Kidney (tissue), 14 donors: ENCODE data around the gene NEK11. TPM values are rescaled to one million over a fixed set of nuclear protein-coding genes. Genes with fewer than 3 reads are reported as not detected.

Source experiments
- DNase-seq, 5 donors: peaks; one replicate each; pipeline ENCODE4 v3.0.0-alpha.2; 2013 to 2020
- FAIRE-seq: peaks from 2 replicates; lab custom pipeline; 2012; peaks lifted over from hg19 to GRCh38; lab: Jason Lieb, UNC
- H3K27ac ChIP-seq, 2 donors: one replicate each; pipeline ENCODE4 v1.7.0; 2013; ENCODE audit warnings: low read depth in 2 of 2, low read length in 2 of 2, inconsistent platforms in 1 of 2
- H3K27me3 ChIP-seq: one replicate; pipeline ENCODE4 v1.7.1; 2013; ENCODE audit warnings: low read length, inconsistent platforms; ENCODE audit not compliant: control insufficient read depth, insufficient read depth
- H3K36me3 ChIP-seq, 3 donors: one replicate each; pipeline versions ENCODE4 v1.7.0 to v1.7.1; 2013; ENCODE audit warnings: low read length in 3 of 3, control low read depth in 1 of 3, inconsistent platforms in 1 of 3; ENCODE audit not compliant: insufficient read depth in 3 of 3, control insufficient read depth in 2 of 3
- H3K4me1 ChIP-seq, 3 donors: one replicate each; pipeline versions ENCODE4 v1.7.0 to v1.7.1; 2013; ENCODE audit warnings: low read length in 3 of 3, inconsistent platforms in 1 of 3, low read depth in 1 of 3; ENCODE audit not compliant: control insufficient read depth in 2 of 3, insufficient read depth in 2 of 3
- H3K4me3 ChIP-seq, 3 donors: one replicate each; pipeline versions ENCODE4 v1.7.0 to v1.8.1; 2013; ENCODE audit warnings: low read length in 3 of 3, control low read depth in 1 of 3, inconsistent platforms in 1 of 3
- H3K9ac ChIP-seq, 3 donors: one replicate each; pipeline versions ENCODE4 v1.7.0 to v1.7.1; 2013; ENCODE audit warnings: low read length in 3 of 3, control low read depth in 1 of 3, inconsistent platforms in 1 of 3
- H3K9me3 ChIP-seq, 3 donors: one replicate each; pipeline versions ENCODE4 v1.7.0 to v1.7.1; 2013; ENCODE audit warnings: low read length in 3 of 3, control low read depth in 1 of 3, inconsistent platforms in 1 of 3; ENCODE audit not compliant: control insufficient read depth in 2 of 3, insufficient read depth in 1 of 3
- intact Hi-C: fragments of 100-400 bp; cut with DNase I; formaldehyde crosslinking; loops from one replicate; pipeline ENCODE4 v1.11.1; 2022
- polyA plus RNA-seq: library from polyadenylated mRNA; stranded (reverse); fragments of 350-450 nt; fragmentation: Illumina TruSeq; extraction: RNeasy Lipid Tissue Mini Kit (QIAGEN cat#74804); gene quantifications from one replicate; pipeline ENCODE4 v1.2.3, GENCODE V29; 2014; ENCODE audit warnings: low read depth, low replicate concordance; ENCODE audit not compliant: insufficient read depth
- total RNA-seq: library from RNA; stranded (reverse); fragmentation: NEBNext Ultra II Directional; extraction: Animal tissue kit (Norgen Biotek cat#: 25700); gene quantifications from one replicate; pipeline ENCODE4 v1.2.1, GENCODE V29; 2021
- TF ChIP-seq, protein P1 (sequence below): IDR thresholded peaks from 3 replicates; pipeline ENCODE4 v1.5.1; 2012; ENCODE audit warnings: mild to moderate bottlenecking, moderate library complexity, borderline replicate concordance; ENCODE audit not compliant: insufficient read depth; ENCODE audit errors: extremely low read depth
- donor health status: control.
- donor health status: control.
- donor health status: control.
- donor health status: control.
- donor health status: control.
- donor health status: DM: yes; HTN: yes; CAD: no.
- donor health status: Normal renal cell carcinoma (clear cell type).

The NEK11 gene
- total and polyA plus RNA-seq, 2 donors from 2014 or later, result 7.9 to 13.2 TPM

DNA sequence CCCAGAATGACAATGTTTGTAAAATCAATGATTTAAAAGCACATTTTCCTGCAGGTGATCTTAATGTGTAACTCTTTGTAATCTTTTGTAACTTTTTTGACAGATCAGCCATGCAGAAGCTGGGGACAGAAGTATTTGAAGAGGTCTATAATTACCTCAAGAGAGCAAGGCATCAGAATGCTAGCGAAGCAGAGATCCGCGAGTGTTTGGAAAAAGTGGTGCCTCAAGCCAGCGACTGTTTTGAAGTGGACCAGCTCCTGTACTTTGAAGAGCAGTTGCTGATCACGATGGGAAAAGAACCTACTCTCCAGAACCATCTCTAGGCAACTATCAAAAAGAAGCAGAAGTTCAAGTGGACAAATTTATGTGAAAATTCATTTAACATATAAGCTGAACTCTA is 322.8 kb downstream of the NEK11 start:
- no peak overlapping the region for H3K27ac ChIP-seq
- no peaks in the 10 kb centered on the region for H3K36me3 ChIP-seq
- DNase-seq (no peak), FAIRE-seq (no peak)
- H3K4me1 ChIP-seq, result peaks cover 0 to 9% (median 0%) of the 10 kb centered on the region in 3 donors
- no peaks in the 10 kb centered on the region for H3K9me3 ChIP-seq
- no peak overlapping the region for H3K4me3 ChIP-seq
- no peaks in the 10 kb centered on the region for H3K27me3 ChIP-seq
- intact Hi-C loops, result no loop called here
- H3K9ac ChIP-seq, result no peak overlapping the region
- TF ChIP-seq, protein P1, sequence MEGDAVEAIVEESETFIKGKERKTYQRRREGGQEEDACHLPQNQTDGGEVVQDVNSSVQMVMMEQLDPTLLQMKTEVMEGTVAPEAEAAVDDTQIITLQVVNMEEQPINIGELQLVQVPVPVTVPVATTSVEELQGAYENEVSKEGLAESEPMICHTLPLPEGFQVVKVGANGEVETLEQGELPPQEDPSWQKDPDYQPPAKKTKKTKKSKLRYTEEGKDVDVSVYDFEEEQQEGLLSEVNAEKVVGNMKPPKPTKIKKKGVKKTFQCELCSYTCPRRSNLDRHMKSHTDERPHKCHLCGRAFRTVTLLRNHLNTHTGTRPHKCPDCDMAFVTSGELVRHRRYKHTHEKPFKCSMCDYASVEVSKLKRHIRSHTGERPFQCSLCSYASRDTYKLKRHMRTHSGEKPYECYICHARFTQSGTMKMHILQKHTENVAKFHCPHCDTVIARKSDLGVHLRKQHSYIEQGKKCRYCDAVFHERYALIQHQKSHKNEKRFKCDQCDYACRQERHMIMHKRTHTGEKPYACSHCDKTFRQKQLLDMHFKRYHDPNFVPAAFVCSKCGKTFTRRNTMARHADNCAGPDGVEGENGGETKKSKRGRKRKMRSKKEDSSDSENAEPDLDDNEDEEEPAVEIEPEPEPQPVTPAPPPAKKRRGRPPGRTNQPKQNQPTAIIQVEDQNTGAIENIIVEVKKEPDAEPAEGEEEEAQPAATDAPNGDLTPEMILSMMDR, result no peak

DNA sequence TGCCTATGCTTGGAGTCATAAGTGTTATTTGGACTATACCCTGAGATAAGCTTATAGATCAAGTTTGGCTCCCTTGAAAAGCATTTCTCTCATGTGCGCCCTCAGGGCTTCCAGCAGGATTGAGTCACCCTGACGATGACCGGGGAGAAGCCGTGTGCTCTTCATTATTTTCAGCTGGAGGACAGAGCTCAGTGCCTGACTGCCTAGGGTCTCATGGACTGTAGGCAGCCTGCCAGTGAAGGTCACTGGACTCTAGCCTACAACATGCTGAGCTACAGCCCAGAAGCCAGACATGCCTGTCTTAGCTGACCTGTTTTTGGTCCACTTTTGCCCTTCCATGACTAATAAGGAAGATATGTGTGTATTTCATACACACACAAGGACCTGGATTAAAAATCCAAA is 323.3 kb downstream of the NEK11 start:
- H3K27ac ChIP-seq, result no peak overlapping the region
- H3K27me3 ChIP-seq, result no peaks in the 10 kb centered on the region
- no peaks in the 10 kb centered on the region for H3K9me3 ChIP-seq
- H3K36me3 ChIP-seq, result no peaks in the 10 kb centered on the region
- TF ChIP-seq, protein P1, result no peak
- peak overlapping the region in 1 of 3 donors; percentile 3 for H3K4me3 ChIP-seq
- intact Hi-C loops, result no loop called here
- H3K4me1 ChIP-seq, result peaks cover 0 to 9% (median 0%) of the 10 kb centered on the region in 3 donors
- FAIRE-seq (no peak), DNase-seq (no peak)
- H3K9ac ChIP-seq, result no peak overlapping the region

DNA sequence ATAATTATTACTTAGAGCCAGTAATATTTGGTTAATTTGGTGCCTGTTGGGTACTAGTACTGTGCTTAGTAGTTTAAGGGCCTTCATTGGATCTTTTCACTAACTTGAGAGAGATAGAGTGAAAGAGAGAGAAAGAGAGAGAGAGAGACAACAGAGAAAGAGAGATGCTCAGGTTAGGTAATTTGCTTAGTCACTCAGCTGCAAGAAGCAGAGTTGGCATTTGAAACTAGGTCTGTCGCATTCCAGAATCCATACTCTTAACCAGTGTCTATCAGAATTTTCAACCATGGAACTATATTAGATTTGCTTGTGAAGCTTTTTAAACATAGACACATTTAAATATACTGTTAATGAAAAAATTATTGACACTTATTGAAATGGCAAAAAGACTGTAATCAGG is 323.8 kb downstream of the NEK11 start:
- H3K27me3 ChIP-seq, result no peaks in the 10 kb centered on the region
- FAIRE-seq (no peak), DNase-seq (no peak)
- no peaks in the 10 kb centered on the region for H3K36me3 ChIP-seq
- no peaks in the 10 kb centered on the region for H3K9me3 ChIP-seq
- H3K4me1 ChIP-seq, result peaks cover 0 to 9% (median 0%) of the 10 kb centered on the region in 3 donors
- TF ChIP-seq, protein P1, result no peak
- no peak overlapping the region for H3K4me3 ChIP-seq
- intact Hi-C loops, result no loop called here
- peak overlapping the region in 1 of 2 donors; percentile 47 for H3K27ac ChIP-seq
- H3K9ac ChIP-seq, result no peak overlapping the region
